ENCODE results near the gene RNF13. TPM values are rescaled to one million over a fixed set of nuclear protein-coding genes. Genes with fewer than 3 reads are reported as not detected.

RNF13 gene, protein sequence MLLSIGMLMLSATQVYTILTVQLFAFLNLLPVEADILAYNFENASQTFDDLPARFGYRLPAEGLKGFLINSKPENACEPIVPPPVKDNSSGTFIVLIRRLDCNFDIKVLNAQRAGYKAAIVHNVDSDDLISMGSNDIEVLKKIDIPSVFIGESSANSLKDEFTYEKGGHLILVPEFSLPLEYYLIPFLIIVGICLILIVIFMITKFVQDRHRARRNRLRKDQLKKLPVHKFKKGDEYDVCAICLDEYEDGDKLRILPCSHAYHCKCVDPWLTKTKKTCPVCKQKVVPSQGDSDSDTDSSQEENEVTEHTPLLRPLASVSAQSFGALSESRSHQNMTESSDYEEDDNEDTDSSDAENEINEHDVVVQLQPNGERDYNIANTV
- 66.9 TPM for total RNA-seq

DNA sequence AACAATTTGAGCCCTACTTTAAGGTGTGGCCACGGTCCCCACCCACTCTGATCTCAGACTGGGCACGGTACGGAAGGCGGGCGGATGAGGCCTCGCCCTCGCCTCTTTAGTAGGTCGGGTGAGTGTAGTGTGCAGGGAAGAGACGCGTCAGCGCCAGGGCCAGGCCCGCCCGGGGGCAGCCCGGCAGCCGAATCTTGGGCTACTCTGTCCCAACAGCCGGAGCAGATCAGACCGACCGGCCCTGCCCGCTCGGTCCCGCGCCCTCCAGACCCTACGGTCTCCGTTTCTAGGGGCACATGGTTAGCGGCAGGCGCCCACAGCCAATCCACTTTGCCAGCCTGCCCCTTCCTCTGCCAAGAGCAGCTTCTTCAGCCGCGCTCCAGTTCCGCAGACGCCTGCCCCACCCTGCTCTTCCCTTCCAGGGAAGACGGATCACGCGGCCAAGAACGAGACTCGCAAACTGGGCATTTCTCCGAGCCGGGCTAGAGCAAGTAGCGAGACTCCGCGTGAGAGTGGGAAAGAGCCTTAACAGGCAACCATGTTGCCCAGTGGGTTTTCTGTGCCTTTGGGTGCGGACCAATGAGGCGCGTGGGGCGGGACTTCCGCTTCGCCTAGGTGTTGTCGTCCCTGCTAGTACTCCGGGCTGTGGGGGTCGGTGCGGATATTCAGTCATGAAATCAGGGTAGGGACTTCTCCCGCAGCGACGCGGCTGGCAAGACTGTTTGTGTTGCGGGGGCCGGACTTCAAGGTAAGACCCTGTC is at the start of gene RNF13:
Gene RNF13 (plus strand): TSS at position 610 of the 761 bp plus-strand sequence. CDS start 32,812 bp downstream, outside the sequence.

DNA sequence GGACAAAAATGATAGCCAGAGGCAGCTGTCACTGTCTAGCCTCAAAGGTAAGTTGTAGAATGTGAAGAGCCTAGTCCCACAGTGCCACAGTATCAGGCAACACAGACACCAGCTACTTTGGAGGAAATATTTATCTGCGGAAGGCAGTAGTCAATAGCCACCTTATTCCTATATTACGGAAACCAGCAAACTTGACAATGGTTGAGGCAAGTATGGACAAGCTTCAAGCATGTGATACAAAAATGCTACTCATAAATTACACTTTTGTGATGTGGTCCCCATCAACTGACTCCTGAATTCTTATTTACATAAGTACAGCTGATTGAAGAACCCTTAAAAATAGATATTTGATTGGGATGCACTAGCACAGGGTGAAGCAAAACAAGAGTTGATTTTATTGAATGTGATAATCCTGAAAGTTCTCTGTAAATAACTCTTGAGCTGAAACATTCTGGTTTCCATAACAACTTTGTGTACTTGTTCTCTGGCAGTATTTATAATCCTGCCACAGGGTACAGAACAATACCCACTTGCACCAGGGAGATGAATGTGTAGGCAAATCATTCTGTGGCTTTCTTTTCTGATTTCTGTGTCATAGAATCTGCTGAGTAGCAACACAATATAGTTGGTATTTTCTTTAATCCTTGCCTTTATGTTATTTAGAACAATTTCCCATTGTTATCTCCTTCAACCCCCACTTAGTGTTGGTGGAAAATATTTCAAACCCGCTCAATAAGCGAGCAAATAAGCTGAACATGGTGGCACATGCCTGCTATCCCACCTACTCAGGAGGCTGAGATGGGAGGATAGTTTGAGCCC is 20.4 kb upstream of the RNF13 start, which contains the start of gene ANKUB1:
Gene ANKUB1 (minus strand): TSS at position 103 of the 819 bp plus-strand sequence. CDS start 188 bp downstream, outside the sequence.

DNA sequence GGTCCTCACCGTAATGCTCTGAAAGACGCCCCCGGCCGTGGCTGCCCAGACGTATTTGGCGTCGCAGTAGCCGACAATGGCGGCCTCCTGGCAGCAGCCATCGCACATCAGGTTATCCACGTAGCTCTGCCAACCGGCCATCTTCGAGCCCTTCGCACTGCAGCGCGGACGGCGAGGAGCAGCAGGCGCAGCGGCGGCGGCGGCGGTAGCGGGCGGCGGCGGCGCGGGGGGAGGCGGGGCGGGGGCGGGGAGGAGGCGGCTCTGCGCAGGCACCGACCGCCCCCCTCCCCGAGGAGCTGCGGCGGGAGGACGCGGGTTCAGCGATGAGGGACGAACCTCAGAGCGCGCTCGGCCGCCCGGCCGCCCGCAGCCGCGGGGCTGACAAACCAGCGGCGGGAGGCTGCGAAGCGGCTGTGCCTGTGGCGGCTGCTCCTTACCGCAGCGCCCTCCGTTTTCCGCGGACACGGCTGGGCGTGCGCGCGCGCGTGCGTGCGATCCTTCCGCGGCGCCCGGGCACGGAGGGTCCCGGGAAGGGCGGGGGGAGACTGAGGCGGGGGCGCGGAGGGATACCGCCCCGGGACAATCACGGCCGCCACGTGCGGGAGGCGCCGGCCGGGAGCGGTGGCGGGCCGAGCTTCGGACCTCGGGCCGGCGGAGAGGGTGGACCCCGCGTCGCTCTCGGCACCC is 157.8 kb downstream of the RNF13 start, which contains the start of gene PFN2:
Gene PFN2 (minus strand): TSS at position 180 of the 687 bp plus-strand sequence. CDS start 39 bp downstream, at position 141.

Small RNAs within 50 kb of the gene (small RNA-seq; reads per million reads assigned to genes)
- gene RNU6-507P (ENCODE audit: low replicate concordance) (not detected), gene RNU6-720P (ENCODE audit: low replicate concordance) (not detected)

Other genes starting within 250 kb of the RNF13 start
- 103 TPM for gene WWTR1, start 155.2 kb upstream of the RNF13 start, total RNA-seq
- 30.7 TPM for gene COMMD2, start 60.7 kb upstream of the RNF13 start, total RNA-seq
- not detected for gene ANKUB1, start 20.7 kb upstream of the RNF13 start, total RNA-seq
- gene PFN2, start 157.7 kb downstream of the RNF13 start, total RNA-seq = 198 TPM